ENCODE measurements around the gene INF2. TPM values are rescaled to one million over a fixed set of nuclear protein-coding genes. Genes with fewer than 3 reads are reported as not detected.

The INF2 gene
- total RNA-seq, 4 donors from 2014 or later: 36.7 to 43.6 (median 37.8) TPM

- H3K36me3 ChIP-seq: peaks cover 11 to 64% (median 14%) of the 10 kb centered on the region in 3 donors
- intact Hi-C loops (cut with DNase I): no loop called here
Observed at GRCh38 chr14:104770851-104771272, 81.4 kb downstream of the INF2 start.

GRCh38 chr14:104771374-104771773 is 82.0 kb downstream of the INF2 start:
- DNase-seq: no peak
- intact Hi-C loops (cut with DNase I): no loop called here
- Histone ChIP-seq H3K27me3 (no peaks in the 10 kb centered on the region), H3K27ac (no peak overlapping the region), H3K4me3 (no peak overlapping the region), H3K36me3 (peaks cover 12 to 69% (median 15%) of the 10 kb centered on the region in 3 donors), H3K9me3 (no peaks in the 10 kb centered on the region), H3K4me1 (peaks cover 0 to 40% (median 7%) of the 10 kb centered on the region in 3 donors)
- 90 to 100% methylated on average over 1 to 2 of the region's 4 CpGs for WGBS, 2 donors
- TF ChIP-seq CTCF (IDR thresholded peaks at IDR 0.05) (no peak), POLR2A (IDR thresholded peaks at IDR 0.05) (no peak)

More at GRCh38 chr14:104770851-104771272, 81.4 kb downstream of the INF2 start:
- no peak for TF ChIP-seq POLR2A (IDR thresholded peaks at IDR 0.05)
- peak in 4 of 6 experiments; percentile 27 to 57 (median 36) for TF ChIP-seq CTCF (IDR thresholded peaks at IDR 0.05)
- Histone ChIP-seq H3K27me3 (no peaks in the 10 kb centered on the region), H3K9me3 (no peaks in the 10 kb centered on the region), H3K4me1 (peaks cover 0 to 40% (median 7%) of the 10 kb centered on the region in 3 donors), H3K4me3 (no peak overlapping the region), H3K27ac (no peak overlapping the region)
- WGBS, 2 donors: 81 to 100% methylated on average over 3 to 4 of the region's 5 CpGs
- no peak for DNase-seq

Small RNAs within 50 kb of the gene (small RNA-seq; reads per million reads assigned to genes)
- gene MIR4710: 0 to 0.14 (median 0.07) reads per million in 4 donors

Other genes starting within 250 kb of the INF2 start
- gene C14orf180, start 109.9 kb upstream of the INF2 start, total RNA-seq: not detected
- not detected for gene TMEM179, start 84.8 kb upstream of the INF2 start, total RNA-seq
- 10 to 100 TPM in 2 of 4 donors, 1 to 10 TPM in 2; 3.4 to 11.4 (median 8.4) TPM for gene ADSS1, start 34.6 kb downstream of the INF2 start, total RNA-seq
- gene SIVA1, start 63.5 kb downstream of the INF2 start, total RNA-seq: 100 to 1,000 TPM; 149 to 282 (median 201) TPM
- gene AKT1, start 106.1 kb downstream of the INF2 start, total RNA-seq: 10 to 100 TPM; 66.6 to 93.7 (median 71.3) TPM
- 10 to 100 TPM in 2 of 4 donors, 1 to 10 TPM in 2; 4.7 to 14.2 (median 8.4) TPM for gene ZBTB42, start 111.5 kb downstream of the INF2 start, total RNA-seq
- gene CEP170B, start 175.7 kb downstream of the INF2 start, total RNA-seq: 10 to 100 TPM; 18.2 to 41.0 (median 30.6) TPM
- under 1 TPM; 0.18 to 0.95 (median 0.64) TPM for gene PLD4, start 235.3 kb downstream of the INF2 start, total RNA-seq

Measured in esophagus squamous epithelium (tissue), 5 donors.